Epithelial cell of prostate (primary cell): ENCODE results near the gene TMEM156.

Experiments used
- DNase-seq: peaks from one replicate; pipeline ENCODE4 v3.0.0-alpha.2; 2011; ENCODE audit warnings: low read depth, low spot score
- H3K27ac ChIP-seq: fragments of 450-650 bp; 2 replicates; pipeline ENCODE4 v1.5.1; 2017; ENCODE audit warnings: mild to moderate bottlenecking

Gene TMEM156

DNA sequence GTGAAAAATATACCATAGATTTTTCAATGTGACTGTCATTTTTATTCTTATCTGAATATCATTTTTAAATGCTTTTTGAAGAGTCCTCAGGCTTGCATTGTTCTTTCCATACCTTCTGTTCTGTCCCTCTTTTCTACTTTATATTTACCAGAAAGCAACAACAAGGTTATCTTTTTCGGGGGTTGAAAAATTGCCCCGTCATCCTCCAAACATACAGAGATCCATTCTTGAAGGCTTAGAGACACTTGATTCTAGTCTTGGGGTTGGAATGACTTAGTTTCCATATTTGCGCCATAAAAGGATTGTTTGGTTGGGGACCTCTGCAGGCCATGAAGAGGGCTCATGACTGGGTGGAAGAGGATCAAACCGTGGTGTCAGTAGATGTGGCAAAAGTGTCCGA lies 101.1 kb downstream of the TMEM156 start:
- H3K27ac ChIP-seq, result no peak overlapping the region
- DNase-seq, result no peak

DNA sequence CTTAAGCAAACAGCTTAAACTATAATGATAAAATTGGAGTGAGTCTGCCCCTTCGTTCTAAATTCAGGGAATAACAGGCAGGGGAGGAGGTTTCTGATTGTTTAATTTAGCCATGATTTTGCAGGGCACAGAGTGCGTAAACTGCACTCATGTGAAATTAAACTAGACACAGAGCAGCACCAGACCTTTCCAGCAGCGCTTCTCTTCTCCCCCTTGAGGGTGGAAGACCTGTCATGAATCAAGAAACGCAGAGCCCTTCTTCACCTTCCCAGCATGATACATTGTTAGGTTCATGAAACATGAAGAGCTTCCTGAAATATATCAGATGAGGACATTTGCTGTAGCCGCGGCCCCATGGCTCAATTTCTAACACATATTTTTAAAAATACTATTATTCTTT lies 101.5 kb downstream of the TMEM156 start:
- no peak overlapping the region for H3K27ac ChIP-seq
- no peak for DNase-seq

DNA sequence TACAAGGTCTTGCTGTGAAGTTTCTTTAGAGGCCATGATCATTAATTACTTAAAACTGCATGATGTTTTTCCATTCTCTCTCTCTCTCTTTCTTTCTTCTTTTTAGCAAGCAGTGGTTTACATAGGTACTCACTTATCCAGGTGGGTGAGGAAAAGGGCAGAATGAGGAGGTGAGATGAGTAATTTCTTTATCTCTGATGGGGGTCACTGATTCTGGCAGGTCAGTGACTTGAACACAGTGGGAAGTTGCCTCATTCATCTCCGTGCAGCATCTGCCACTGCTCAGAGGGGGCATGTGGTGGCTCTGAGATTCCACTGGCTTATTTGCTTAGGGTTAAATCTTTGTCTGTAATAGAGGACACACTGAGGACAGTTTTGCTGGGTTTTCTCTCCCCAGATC lies 102.0 kb downstream of the TMEM156 start:
- DNase-seq, result no peak
- H3K27ac ChIP-seq, result no peak overlapping the region

- H3K27ac ChIP-seq, result no peak overlapping the region
- DNase-seq, result no peak
These were observed 103.2 kb downstream of the TMEM156 start for GRCh38 chr4:38928974-38929373.

- no peak overlapping the region for H3K27ac ChIP-seq
- no peak for DNase-seq
These were observed 103.6 kb downstream of the TMEM156 start for GRCh38 chr4:38928568-38928967.

DNA sequence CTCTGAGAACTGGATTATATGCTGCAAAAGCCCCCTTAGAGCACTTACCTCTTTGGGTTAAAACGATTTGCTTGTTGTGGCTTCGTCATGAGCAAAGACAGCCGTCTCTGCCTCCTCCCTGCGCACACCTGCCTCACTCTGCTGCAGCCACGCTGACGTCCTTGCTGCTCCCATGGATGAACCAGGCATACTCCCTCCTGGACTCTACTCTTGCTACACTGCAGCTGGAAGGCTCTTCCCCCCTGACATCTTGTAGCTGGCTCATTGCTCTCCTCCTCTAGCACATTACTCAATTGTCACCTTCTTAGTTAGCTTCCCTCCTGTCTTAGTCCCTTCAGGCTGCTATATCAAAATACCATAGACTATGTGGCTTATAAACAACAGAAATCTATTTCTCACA lies 105.3 kb downstream of the TMEM156 start:
- DNase-seq, result no peak
- H3K27ac ChIP-seq, result no peak overlapping the region

GRCh38 chr4:38925492-38926413 lies 106.5 kb downstream of the TMEM156 start:
- DNase-seq, result no peak
- no peak overlapping the region for H3K27ac ChIP-seq

- DNase-seq, result no peak
- H3K27ac ChIP-seq, result no peak overlapping the region
These were observed 107.9 kb downstream of the TMEM156 start for GRCh38 chr4:38924353-38924752.

DNA sequence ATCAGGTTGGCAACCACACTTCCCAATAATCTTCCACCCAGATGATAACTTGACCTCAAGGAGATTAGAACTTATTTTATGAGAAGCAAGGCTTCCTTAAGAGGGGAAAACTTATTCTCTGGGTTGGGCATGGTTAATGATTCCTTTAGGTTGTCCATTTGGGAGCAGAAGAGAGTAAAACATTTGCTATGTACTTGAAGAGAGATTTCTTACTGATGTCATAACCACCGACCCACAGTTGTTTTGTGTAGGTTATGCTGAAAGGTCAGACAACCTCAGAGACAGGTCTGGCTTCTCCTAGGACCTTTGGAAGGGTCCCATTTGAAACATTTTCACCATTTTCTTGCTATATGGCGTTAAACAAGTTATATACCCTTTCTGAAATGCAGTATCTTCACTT lies 108.5 kb downstream of the TMEM156 start:
- H3K27ac ChIP-seq, result no peak overlapping the region
- DNase-seq, result no peak

DNA sequence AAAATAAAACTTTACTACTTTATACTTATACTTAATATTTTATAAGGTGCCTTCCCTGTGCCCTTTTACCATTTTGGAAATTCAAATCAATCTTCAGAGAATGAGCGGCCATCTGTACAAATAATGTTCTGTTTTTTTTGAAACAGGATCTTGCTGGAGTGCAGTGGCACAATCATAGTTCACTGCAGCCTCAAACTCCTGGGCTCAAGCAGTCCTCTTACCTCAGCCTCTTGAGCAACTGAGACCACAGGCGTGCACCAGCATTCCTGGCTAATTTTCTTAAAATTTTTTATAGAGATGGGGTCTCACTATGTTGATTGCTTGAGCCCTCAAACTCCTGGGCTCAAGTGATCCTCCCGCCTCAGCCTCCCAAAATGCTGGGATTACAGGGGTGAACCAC lies 111.1 kb downstream of the TMEM156 start:
- H3K27ac ChIP-seq, result no peak overlapping the region
- DNase-seq, result no peak

DNA sequence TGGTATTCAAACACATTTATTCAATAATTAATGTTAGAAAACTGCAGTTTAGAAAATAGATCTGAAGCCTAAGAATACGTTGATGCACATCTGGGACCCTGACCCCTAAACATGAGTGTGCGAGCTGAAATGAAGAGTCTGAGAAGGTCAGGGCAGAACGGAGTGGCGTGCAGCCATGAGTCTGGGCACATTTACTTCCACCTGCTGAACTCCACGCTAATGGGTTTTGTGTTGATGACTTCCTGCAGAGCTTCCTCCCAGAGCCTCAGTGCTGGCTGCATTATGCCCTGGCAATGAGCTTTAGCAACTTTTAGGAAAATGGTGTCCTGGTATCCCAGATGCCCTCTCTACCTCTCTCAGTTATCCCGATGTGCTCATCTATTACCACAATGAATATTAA lies 111.5 kb downstream of the TMEM156 start:
- no peak overlapping the region for H3K27ac ChIP-seq
- no peak for DNase-seq

DNA sequence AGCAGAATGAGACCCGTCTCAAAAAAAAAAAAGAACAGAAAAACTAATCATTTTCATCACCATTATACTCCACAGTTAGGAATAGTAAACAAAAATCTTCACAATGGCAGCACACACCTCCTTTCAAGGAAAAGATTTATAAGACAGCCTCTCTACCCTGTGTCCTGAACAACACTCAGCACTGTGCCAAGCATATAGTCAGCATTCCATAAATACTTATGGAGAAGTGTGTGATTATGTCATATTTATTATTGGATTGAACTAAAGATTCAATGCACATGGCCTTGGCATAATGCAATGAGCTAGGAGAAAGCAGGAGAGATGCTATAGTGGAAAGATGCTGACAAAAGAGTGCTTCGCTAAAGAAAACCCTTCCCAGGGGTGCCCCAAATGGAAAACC lies 112.0 kb downstream of the TMEM156 start:
- DNase-seq, result no peak
- H3K27ac ChIP-seq, result no peak overlapping the region

GRCh38 chr4:38919494-38919893 lies 112.7 kb downstream of the TMEM156 start:
- DNase-seq, result no peak
- no peak overlapping the region for H3K27ac ChIP-seq

- DNase-seq, result no peak
These were observed 114.7 kb downstream of the TMEM156 start for GRCh38 chr4:38917481-38918025.

More at GRCh38 chr4:38917481-38918025, 114.7 kb downstream of the TMEM156 start:
- no peak overlapping the region for H3K27ac ChIP-seq
